ENCODE results near the gene FAM174C. TPM values are rescaled to one million over a fixed set of nuclear protein-coding genes. Genes with fewer than 3 reads are reported as not detected.

The FAM174C gene
- total and polyA plus RNA-seq, 2 donors (not counting 3 experiments of a cell fraction or from before 2014, with no cell fraction given) = 46.7 to 83.9 TPM

DNA sequence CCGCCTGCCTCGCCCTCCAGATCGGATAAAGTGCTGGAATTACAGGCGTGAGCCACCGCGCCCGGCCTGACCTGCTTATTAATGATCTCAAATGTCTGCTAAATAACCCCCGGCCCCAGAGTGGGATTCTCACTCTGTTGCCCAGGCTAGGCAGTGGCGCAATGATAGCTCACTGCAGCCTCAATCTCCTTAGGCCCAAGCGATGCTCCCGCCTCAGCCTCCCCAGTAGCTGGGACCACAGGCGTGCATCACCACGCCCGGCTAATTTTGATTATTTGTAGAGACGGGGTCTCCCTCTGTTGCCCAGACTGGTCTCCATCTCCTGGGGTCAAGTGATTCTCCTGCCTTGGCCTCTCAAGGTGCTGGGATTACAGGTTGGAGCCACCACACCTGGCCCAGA lies 34.4 kb upstream of the FAM174C start:
- FAIRE-seq (peak; percentile 77), DNase-seq (ENCODE audit: low read depth, low spot score) (no peak)
- H3K36me3 ChIP-seq (ENCODE audit: control insufficient read depth in 2 of 2, extremely low read depth in 1 of 2, insufficient read depth in 2 of 2, low read length in 2 of 2) = no peaks in the 10 kb centered on the region
- H3K79me2 ChIP-seq (ENCODE audit: control insufficient read depth, insufficient read depth, low read length) = peaks cover 15% of the 10 kb centered on the region
- no peak overlapping the region for H3K9ac ChIP-seq (replicated peaks; ENCODE audit: extremely low read depth, insufficient read depth, low read length)
- no peaks in the 10 kb centered on the region for H4K20me1 ChIP-seq (replicated peaks; ENCODE audit: control insufficient read depth, extremely low read depth, insufficient read depth, low read length)
- H3K27me3 ChIP-seq (ENCODE audit: control insufficient read depth in 2 of 2, insufficient read depth in 2 of 2, low read length in 2 of 2) = no peaks in the 10 kb centered on the region
- ChIA-PET POLR2A (interaction anchor here (1.0 to 1.7 kb wide), 2 partner anchors 26 to 28 kb away, joined by 3 to 12 read pairs; partner anchors contain the start of gene CIRBP), CTCF (interaction anchor here (0.6 to 7.3 kb wide), 5 partner anchors 20 to 127 kb away, joined by 4 to 1001 read pairs (median 4); partner anchors contain the start of gene CIRBP)
- no peak overlapping the region for H2AFZ ChIP-seq (ENCODE audit: low read depth, low read length)
- H3K9me1 ChIP-seq (replicated peaks; ENCODE audit: control insufficient read depth, extremely low read depth, insufficient read depth, low read length) = no peaks in the 10 kb centered on the region
- H3K27ac ChIP-seq (ENCODE audit: insufficient read depth, low read depth, low read length) = no peak overlapping the region
- dilution Hi-C loops (cut with MboI; ENCODE audit: extremely low pct_ligation_motif_present, low sequenced_read_pairs) = no loop called here
- peak overlapping the region; percentile 64 for H3K4me2 ChIP-seq (ENCODE audit: insufficient read depth, low read length)
- intact Hi-C loops (cut with micrococcal nuclease) = loop anchor here (1.0 to 10.0 kb wide), 6 partner anchors 20 to 446 kb away; partner anchors contain the start of genes GPX4 and PTBP1
- TF ChIP-seq POLR2AphosphoS5 (IDR thresholded peaks at IDR 0.05; ENCODE audit: insufficient read depth, low read depth, low read length) (no peak), FOS (IDR thresholded peaks at IDR 0.05; ENCODE audit: borderline replicate concordance, insufficient read depth, low read length) (no peak), MYC (IDR thresholded peaks at IDR 0.05; ENCODE audit: low read depth, low read length) (no peak), GATA2 (IDR thresholded peaks at IDR 0.05; ENCODE audit: insufficient read depth, insufficient read length, low read depth, low read length) (no peak), EZH2 (IDR thresholded peaks at IDR 0.05; ENCODE audit: borderline replicate concordance, low read depth, low read length, severe bottlenecking) (no peak), POLR2A (IDR thresholded peaks at IDR 0.05; ENCODE audit: low read depth, low read length) (no peak), JUN (IDR thresholded peaks at IDR 0.05; ENCODE audit: borderline replicate concordance, insufficient read depth, insufficient read length, low read depth) (no peak)
- TF ChIP-seq, protein P1, sequence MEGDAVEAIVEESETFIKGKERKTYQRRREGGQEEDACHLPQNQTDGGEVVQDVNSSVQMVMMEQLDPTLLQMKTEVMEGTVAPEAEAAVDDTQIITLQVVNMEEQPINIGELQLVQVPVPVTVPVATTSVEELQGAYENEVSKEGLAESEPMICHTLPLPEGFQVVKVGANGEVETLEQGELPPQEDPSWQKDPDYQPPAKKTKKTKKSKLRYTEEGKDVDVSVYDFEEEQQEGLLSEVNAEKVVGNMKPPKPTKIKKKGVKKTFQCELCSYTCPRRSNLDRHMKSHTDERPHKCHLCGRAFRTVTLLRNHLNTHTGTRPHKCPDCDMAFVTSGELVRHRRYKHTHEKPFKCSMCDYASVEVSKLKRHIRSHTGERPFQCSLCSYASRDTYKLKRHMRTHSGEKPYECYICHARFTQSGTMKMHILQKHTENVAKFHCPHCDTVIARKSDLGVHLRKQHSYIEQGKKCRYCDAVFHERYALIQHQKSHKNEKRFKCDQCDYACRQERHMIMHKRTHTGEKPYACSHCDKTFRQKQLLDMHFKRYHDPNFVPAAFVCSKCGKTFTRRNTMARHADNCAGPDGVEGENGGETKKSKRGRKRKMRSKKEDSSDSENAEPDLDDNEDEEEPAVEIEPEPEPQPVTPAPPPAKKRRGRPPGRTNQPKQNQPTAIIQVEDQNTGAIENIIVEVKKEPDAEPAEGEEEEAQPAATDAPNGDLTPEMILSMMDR (IDR thresholded peaks at IDR 0.05; ENCODE audit: extremely low read depth in 1 of 2, insufficient read depth in 1 of 2, low read depth in 1 of 2, low read length in 2 of 2) = no peak
- TF ChIP-seq, protein P2, sequence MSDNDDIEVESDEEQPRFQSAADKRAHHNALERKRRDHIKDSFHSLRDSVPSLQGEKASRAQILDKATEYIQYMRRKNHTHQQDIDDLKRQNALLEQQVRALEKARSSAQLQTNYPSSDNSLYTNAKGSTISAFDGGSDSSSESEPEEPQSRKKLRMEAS (IDR thresholded peaks at IDR 0.05; ENCODE audit: insufficient read depth, insufficient read length) = no peak
- H3K4me3 ChIP-seq (replicated peaks in 1 of 3; ENCODE audit: insufficient read depth in 1 of 3, low read depth in 1 of 3, low read length in 3 of 3) = no peak overlapping the region
- peaks cover 12% of the 10 kb centered on the region for H3K4me1 ChIP-seq (ENCODE audit: control insufficient read depth, extremely low read depth, insufficient read depth, low read length)
- H3K9me3 ChIP-seq (replicated peaks; ENCODE audit: control insufficient read depth, insufficient read depth, low read length) = no peaks in the 10 kb centered on the region
- BruUV-seq (replicated peaks) = no TSS peak
